GM19238 (cell line): Measurements from ENCODE around the gene HTR4.

Experiments used
- DNase-seq: peaks from one replicate; pipeline ENCODE4 v3.0.0; 2011; ENCODE audit warnings: low spot score; ENCODE audit not compliant: insufficient read length

The HTR4 gene

DNA sequence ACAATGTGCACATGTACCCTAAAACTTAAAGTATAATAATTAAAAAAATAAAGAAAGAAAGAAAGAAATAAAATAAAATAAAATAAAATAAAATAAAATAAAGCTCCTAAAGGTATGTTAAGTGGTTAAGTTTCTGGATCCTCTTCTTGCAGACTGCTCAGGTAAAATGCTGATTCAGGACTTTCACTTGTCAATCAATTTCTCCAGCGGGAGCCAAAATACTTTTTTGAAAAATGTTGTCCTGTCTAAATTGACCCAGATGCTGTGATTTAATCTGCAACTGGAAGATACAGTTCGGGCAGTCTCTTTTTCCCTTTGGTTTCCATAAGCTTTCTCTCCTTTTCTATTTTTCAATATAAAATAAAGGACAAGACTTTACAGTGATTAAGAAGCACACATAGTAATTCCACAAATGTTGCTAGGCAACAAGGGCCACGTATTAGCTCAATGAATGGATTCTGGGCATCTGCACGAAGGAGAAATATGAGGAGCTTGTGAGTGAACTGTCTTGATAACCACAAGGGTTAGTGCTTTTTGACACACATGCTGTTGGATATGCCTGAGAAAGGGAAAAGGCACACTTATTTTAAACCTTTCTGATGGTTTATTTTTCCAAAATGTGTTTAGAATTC lies 38.6 kb downstream of the HTR4 start:
- no peak for DNase-seq

- DNase-seq, result no peak
Observed at GRCh38 chr5:148607406-148607805, 46.9 kb downstream of the HTR4 start.

DNA sequence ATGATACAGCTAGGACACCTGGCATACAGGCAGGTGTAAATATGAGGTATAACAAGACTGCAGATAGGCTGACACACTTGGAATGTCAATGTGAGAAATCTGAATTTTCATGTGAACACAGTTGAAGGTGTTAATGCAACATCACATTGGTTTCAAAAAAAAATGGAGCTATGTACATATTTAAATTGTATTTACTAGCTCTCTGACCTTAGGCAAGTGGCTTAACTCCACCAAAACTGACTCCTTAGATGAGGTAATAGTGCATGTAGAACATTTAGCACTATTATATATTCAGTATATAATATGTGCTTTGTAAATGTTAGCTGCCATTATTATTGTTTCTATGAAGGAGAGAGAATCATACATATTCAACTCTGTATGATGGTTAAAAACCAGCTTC lies 48.0 kb downstream of the HTR4 start:
- DNase-seq, result no peak

DNA sequence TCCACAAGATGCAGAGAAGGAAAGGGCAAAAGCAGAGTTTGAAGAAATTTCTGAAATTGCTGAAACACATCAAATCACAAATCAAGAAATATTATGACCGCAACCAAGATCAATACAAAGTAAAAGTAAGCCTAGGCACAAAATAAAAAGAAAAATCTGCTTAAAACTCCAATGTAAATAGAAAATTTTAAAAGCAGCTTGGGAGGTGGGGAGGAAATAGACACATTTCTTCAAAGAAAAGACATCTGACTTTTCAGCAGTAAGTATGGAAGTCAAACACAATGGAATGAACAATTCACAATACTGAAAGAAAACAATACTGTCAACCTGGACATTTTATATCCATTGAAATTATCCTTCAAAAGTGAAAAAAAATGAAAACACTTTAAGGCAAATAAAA lies 55.1 kb downstream of the HTR4 start:
- DNase-seq, result no peak

DNA sequence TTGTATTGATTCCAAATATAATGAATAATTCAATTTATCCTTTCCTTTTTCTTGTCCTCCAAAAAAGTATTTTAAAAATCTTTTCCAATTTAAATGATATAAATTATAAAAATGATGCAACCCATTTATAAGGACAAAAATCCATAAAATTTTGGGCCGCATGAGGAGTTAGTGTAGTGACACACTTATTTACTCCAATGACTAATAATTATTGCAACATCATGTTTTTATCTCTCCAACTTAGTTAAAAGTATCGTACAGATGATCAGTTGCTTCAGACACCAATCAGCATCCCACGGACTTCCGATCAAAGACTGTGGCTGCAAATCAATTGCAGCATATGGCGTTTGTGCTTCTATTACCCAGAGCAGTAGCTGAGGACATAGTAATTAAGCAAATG lies 58.6 kb downstream of the HTR4 start:
- DNase-seq, result no peak

- no peak for DNase-seq
Observed at GRCh38 chr5:148586796-148587195, 67.5 kb downstream of the HTR4 start.

- no peak for DNase-seq
Observed at GRCh38 chr5:148585988-148586387, 68.3 kb downstream of the HTR4 start.

- DNase-seq, result no peak
Observed at GRCh38 chr5:148584103-148584502, 70.2 kb downstream of the HTR4 start.

GRCh38 chr5:148583421-148583965 lies 70.8 kb downstream of the HTR4 start:
- DNase-seq, result no peak

- no peak for DNase-seq
Observed at GRCh38 chr5:148574167-148574566, 80.2 kb downstream of the HTR4 start.

DNA sequence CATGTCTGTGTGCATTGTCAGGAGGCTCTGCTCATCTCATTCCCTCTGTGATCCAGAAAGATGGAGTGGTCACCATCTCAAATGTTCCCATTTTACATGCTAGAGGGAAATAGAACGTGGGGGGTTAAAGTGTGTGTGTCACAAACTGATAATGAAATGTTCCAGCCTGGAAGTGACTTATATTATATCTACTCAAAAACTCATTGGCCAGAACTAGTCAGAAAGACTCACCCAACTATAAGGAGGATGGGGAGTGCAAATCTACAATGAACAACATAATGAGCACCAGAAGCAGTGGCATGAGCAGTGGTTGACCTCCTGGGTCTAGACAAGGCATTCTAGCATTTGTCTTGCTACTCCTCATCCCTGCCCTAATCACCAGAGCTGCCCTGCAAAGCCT lies 81.0 kb downstream of the HTR4 start:
- DNase-seq, result no peak

GRCh38 chr5:148569948-148570347 lies 84.4 kb downstream of the HTR4 start:
- no peak for DNase-seq

GRCh38 chr5:148565148-148565547 lies 89.2 kb downstream of the HTR4 start:
- DNase-seq, result no peak

- DNase-seq, result no peak
Observed at GRCh38 chr5:148563021-148563420, 91.3 kb downstream of the HTR4 start.

DNA sequence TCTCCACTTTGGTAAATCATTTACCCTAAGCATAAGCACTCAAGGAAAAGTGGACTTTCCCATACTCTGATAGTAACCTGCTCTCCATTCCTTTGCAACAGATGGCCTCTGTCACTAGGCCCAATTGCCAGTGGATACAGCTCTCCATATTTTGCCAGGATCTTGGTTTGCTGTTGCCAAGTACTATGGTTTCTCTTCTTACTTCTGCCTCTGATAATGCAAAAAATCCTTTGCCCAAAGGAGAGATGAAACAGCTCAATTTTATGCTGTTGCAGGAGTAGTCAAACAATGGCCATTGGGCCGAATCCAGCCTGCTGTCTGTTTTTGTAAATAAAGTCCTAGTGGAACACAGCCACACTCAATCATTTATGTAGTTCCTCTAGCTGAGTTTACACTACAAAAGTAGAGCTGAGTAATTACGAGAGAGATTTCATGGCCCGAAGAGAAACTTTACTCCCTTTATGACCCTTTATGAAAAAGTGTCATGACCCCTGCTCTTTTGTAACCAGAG lies 92.5 kb downstream of the HTR4 start:
- no peak for DNase-seq

- no peak for DNase-seq
Observed at GRCh38 chr5:148559461-148559860, 94.9 kb downstream of the HTR4 start.

DNA sequence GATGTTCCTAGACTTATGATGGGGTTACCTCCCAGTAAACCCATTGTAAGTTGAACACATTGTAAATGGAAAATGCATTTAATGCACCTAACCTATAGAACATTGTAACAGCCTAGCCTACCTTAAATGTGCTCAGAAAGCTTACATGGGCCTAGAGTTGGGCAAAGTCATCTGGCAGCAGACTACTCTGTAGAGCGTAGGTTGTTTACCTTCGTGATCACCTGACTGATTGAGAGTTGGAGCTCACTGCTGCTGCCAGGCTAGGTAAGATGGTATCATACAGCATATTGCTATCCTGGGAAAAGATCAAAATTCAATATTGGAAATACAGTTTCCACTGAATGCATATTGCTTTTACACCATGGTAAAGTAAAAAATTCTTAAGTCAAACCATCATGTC lies 95.4 kb downstream of the HTR4 start:
- no peak for DNase-seq

- DNase-seq, result no peak
Observed at GRCh38 chr5:148556835-148557234, 97.5 kb downstream of the HTR4 start.

DNA sequence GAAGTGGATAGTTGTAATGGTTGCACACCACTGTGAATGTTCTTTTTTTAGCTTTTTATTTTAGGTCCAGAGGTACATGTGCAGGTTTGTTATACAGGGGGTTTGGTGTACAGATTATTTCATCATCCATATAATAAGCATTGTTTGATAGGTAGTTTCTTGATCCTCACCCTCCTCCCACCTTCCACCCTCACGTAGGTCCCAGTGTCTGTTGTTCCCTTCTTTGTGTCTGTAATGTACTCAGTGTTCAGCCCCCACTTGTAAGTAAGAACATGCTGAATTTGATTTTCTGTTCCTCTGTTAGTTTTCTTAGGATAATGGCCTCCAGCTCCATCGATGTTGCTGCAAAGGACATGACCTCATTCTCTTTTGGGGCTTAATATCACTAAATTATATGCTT lies 99.7 kb downstream of the HTR4 start:
- no peak for DNase-seq

DNA sequence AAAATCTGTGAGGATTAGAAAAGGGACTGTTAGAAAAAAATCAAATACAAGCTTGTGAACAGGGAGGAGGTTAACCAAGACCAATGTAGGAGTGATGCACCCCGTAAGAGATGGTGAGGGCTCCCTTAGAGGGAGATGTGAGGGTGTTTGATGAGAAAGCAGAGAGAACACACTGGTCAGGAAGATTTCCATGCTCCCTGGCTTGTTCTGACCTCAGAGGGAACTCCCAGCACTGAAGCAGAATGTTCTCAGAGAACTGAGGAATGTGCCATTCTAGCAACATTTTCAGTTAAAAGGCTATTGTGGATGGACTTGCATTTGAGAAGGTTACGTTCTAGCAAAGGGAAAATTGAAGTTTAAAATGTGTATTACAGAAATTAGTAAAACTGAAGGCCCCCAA lies 110.6 kb downstream of the HTR4 start:
- DNase-seq, result no peak

DNA sequence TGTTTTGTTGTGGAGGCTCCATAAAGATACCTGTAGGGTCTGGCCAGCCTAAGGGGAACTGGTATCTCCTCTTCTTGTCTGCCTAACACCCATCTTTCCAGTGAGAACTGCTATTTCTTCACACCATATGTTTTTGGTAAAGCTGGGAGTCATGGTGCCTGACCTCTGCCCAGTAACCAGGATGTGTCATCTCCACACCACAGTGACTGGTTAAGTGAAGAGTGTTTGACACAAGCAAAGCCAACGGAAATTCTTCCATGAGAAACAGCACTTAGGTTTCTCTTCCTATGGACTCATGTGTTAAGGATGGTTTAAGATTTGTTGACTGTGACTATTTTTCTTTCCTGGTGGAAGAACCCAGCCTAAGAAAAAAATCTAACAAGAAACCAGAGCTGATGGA lies 111.5 kb downstream of the HTR4 start:
- DNase-seq, result no peak

GRCh38 chr5:148541054-148541835 lies 113.1 kb downstream of the HTR4 start:
- DNase-seq, result no peak

DNA sequence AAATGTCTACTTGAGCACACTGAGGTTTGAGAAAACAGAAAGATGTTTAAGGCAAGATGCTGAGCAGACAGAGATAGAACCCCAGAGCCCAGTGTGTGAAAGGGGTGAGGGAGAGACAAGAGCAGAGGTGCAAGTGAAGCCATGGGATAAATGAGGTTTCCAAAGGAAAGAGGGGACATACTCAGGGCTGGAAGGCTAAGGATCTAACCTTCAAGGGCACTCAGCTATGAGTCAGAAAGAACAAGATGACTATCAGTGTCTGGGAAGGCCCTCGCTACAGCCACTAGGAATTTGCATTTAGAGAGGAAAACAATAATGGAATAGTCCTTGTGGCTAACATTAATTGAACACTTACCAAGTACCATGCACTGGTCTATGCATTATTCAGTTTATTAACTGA lies 113.7 kb downstream of the HTR4 start:
- no peak for DNase-seq
